Panc1 (cell line): ENCODE results near the gene ITM2C. TPM values are rescaled to one million over a fixed set of nuclear protein-coding genes. Genes with fewer than 3 reads are reported as not detected.

Experiments used
- ATAC-seq: fragments of 200-7000 bp; cut with Tn5 transposase; 2 replicates; pipeline ENCODE4 v1.9.1; 2020; ENCODE audit warnings: mild to moderate bottlenecking, moderate library complexity
- BruUV-seq: library from RNA; stranded (reverse); fragments of 400-500 nt; replicated peaks from 2 replicates; lab custom pipeline; 2021; lab: Mats Ljungman, UMichigan
- CTCF ChIA-PET: fragments of 300-600 bp; sonication (Branson Sonifier 250); formaldehyde crosslinking; loops from one replicate; lab custom pipeline; 2022; ENCODE audit warnings: antibody characterized with exemption; lab: Charles Lee
- POLR2A ChIA-PET: fragments of 300-600 bp; sonication (Branson Sonifier 250); formaldehyde crosslinking; loops from one replicate; lab custom pipeline; 2022; ENCODE audit warnings: antibody characterized with exemption; lab: Charles Lee
- DNase-seq: peaks from one replicate; pipeline ENCODE4 v3.0.0-alpha.2; 2010; ENCODE audit warnings: low read depth, low spot score
- H3K27ac ChIP-seq: 2 replicates; pipeline ENCODE4 v1.5.1; 2011; ENCODE audit warnings: mild to moderate bottlenecking, low read length, inconsistent platforms
- H3K27me3 ChIP-seq: fragments of 200-500 bp; sonication (Bioruptor generic); 2 replicates; pipeline ENCODE4 v1.6.0; 2014; ENCODE audit warnings: low read length, inconsistent platforms; ENCODE audit not compliant: control insufficient read depth, insufficient read depth
- H3K36me3 ChIP-seq: fragments of 200-500 bp; sonication (Bioruptor generic); 2 replicates; pipeline ENCODE4 v1.5.1; 2014; ENCODE audit warnings: inconsistent platforms, mild to moderate bottlenecking, low read length, moderate library complexity; ENCODE audit not compliant: control insufficient read depth, insufficient read depth
- H3K4me1 ChIP-seq: 2 replicates; pipeline ENCODE4 v1.5.1; 2011; ENCODE audit warnings: inconsistent platforms, mild to moderate bottlenecking, low read length, moderate library complexity; ENCODE audit not compliant: control insufficient read depth, insufficient read depth
- H3K4me3 ChIP-seq, 2 experiments: 2 replicates each; pipeline ENCODE4 v1.5.1; 2011 to 2012; ENCODE audit warnings: low read depth in 2 of 2, low read length in 2 of 2, mild to moderate bottlenecking in 2 of 2, inconsistent platforms in 1 of 2, moderate library complexity in 1 of 2
- H3K9me3 ChIP-seq: fragments of 200-500 bp; sonication (Bioruptor generic); 2 replicates; pipeline ENCODE4 v1.5.1; 2014; ENCODE audit warnings: low read depth, mild to moderate bottlenecking, inconsistent platforms, low read length, moderate library complexity; ENCODE audit not compliant: control insufficient read depth, insufficient read depth
- CTCF ChIP-seq: fragments of 450-650 bp; IDR thresholded peaks from 2 replicates; pipeline ENCODE4 v1.5.1; 2017; ENCODE audit warnings: mild to moderate bottlenecking
- POLR2AphosphoS5 ChIP-seq: IDR thresholded peaks from 2 replicates; pipeline ENCODE4 v1.6.1; 2012; ENCODE audit warnings: mild to moderate bottlenecking, low read depth, low read length, moderate library complexity
- REST ChIP-seq, 2 experiments: IDR thresholded peaks; 2 replicates each; pipeline ENCODE4 v1.6.1; 2011 to 2012; ENCODE audit warnings: low read depth in 2 of 2, control low read depth in 1 of 2, low read length in 1 of 2, mild to moderate bottlenecking in 1 of 2, moderate library complexity in 1 of 2; ENCODE audit not compliant: insufficient read depth in 1 of 2
- SIN3A ChIP-seq: IDR thresholded peaks from 2 replicates; pipeline ENCODE4 v1.6.1; 2012; ENCODE audit warnings: low read depth, mild to moderate bottlenecking, low read length, moderate library complexity, borderline replicate concordance; ENCODE audit not compliant: insufficient read depth
- TCF7L2 ChIP-seq: IDR thresholded peaks from 2 replicates; pipeline ENCODE4 v1.6.1; 2011; ENCODE audit warnings: mild to moderate bottlenecking, low read depth, low read length, inconsistent platforms
- in situ Hi-C: cut with HindIII; loops from 2 replicates; pipeline ENCODE4 v1.10.0; 2016; ENCODE audit warnings: low sequenced_read_pairs, low pct_unique_long_range_greater_than_20kb
- intact Hi-C: fragments of 100-400 bp; cut with micrococcal nuclease; formaldehyde crosslinking; loops from one replicate; pipeline ENCODE4 v1.10.0; 2022; ENCODE audit not compliant: unreplicated experiment
- total RNA-seq: library from RNA; stranded (reverse); gene quantifications from one replicate; pipeline ENCODE4 v1.2.1, GENCODE V29; 2021; ENCODE audit not compliant: unreplicated experiment

Gene ITM2C
- total RNA-seq, 1 experiment from 2014 or later, result 114 TPM

GRCh38 chr2:230852113-230852512 is 12.6 kb upstream of the ITM2C start:
- Histone ChIP-seq H3K9me3 (no peaks in the 10 kb centered on the region), H3K27ac (no peak overlapping the region), H3K27me3 (peaks cover 10% of the 10 kb centered on the region), H3K4me1 (no peaks in the 10 kb centered on the region; the same call in 1 of the 2 replicates), H3K4me3 (no peak overlapping the region), H3K36me3 (no peaks in the 10 kb centered on the region)
- in situ Hi-C loops, result no loop called here
- ATAC-seq (no peak), DNase-seq (no peak)
- POLR2A ChIA-PET, result no interaction called here
- intact Hi-C loops, result no loop called here
- TF ChIP-seq CTCF, result no peak
- no peak for TF ChIP-seq TCF7L2
- TF ChIP-seq POLR2AphosphoS5, result no peak
- TF ChIP-seq SIN3A, result no peak
- TF ChIP-seq REST (IDR thresholded peaks at IDR 0.05; ENCODE audit: insufficient read depth in 1 of 2, low read depth in 2 of 2, low read length in 1 of 2), result no peak
- BruUV-seq, result no TSS peak
- CTCF ChIA-PET, result no interaction called here

- DNase-seq (no peak), ATAC-seq (no peak)
- H3K27me3 ChIP-seq, result peaks cover 7% of the 10 kb centered on the region
- H3K36me3 ChIP-seq, result peaks cover 3% of the 10 kb centered on the region; the same call in 1 of the 2 replicates
- in situ Hi-C loops (no loop called here), intact Hi-C loops (no loop called here)
- H3K4me3 ChIP-seq, result no peak overlapping the region
- peaks cover 12% of the 10 kb centered on the region for H3K4me1 ChIP-seq
- ChIA-PET POLR2A (no interaction called here), CTCF (interaction anchor here (1.0 kb wide), 1 partner anchor 126 kb away, joined by 3 read pairs; no protein-coding TSS in a partner anchor)
- H3K9me3 ChIP-seq, result no peaks in the 10 kb centered on the region
- H3K27ac ChIP-seq, result no peak overlapping the region
- BruUV-seq, result no TSS peak
- no peak for TF ChIP-seq TCF7L2
- no peak for TF ChIP-seq POLR2AphosphoS5
- no peak; a peak in 1 of 4 replicates for TF ChIP-seq REST (IDR thresholded peaks at IDR 0.05; ENCODE audit: insufficient read depth in 1 of 2, low read depth in 2 of 2, low read length in 1 of 2)
- no peak for TF ChIP-seq CTCF
- TF ChIP-seq SIN3A, result no peak
These were observed 3.0 kb upstream of the ITM2C start for GRCh38 chr2:230861552-230862255.
